Measurements from ENCODE around the gene POLR3A. TPM values are rescaled to one million over a fixed set of nuclear protein-coding genes. Genes with fewer than 3 reads are reported as not detected.
A peak's percentile ranks its signal among the peaks of the same experiment; 100 is the strongest.

POLR3A gene
- total and polyA plus RNA-seq, 10 donors = 2.7 to 18.9 (median 15.0) TPM

GRCh38 chr10:77969114-77969513, 60.2 kb downstream of the POLR3A start:
- WGBS, 5 donors = 57 to 96% (median 90%) methylated on average over 4 of the region's 4 CpGs
- Histone ChIP-seq H3K4me1 (peaks cover 0 to 14% (median 8%) of the 10 kb centered on the region in 6 donors), H3K27me3 (replicated peaks in 1 of 7) (peaks cover 0 to 7% (median 0%) of the 10 kb centered on the region in 7 donors), H3K4me3 (no peak overlapping the region), H3K9me3 (peaks cover 0 to 5% (median 3%) of the 10 kb centered on the region in 8 donors), H3K36me3 (peaks cover 0 to 2% (median 0%) of the 10 kb centered on the region in 6 donors), H3K27ac (no peak overlapping the region)
- intact Hi-C loops (cut with DNase I; ENCODE audit: low total_unique reads) = no loop called here
- no peak for DNase-seq
- no peak for TF ChIP-seq CTCF (IDR thresholded peaks at IDR 0.05 in 8 of 11, conservative IDR thresholded peaks at IDR 0.05 in 3 of 11)

- peaks cover 0 to 9% (median 8%) of the 10 kb centered on the region in 8 donors for H3K9me3 ChIP-seq
- 52 to 64% (median 56%) methylated on average over 6 to 8 of the region's 8 CpGs for WGBS, 5 donors
- intact Hi-C loops (cut with DNase I; ENCODE audit: low total_unique reads) = no loop called here
Measured at GRCh38 chr10:77967611-77968022, 61.7 kb downstream of the POLR3A start.

GRCh38 chr10:77965294-77965693, 64.0 kb downstream of the POLR3A start:
- 60 to 85% (median 84%) methylated on average over 5 of the region's 5 CpGs for WGBS, 5 donors
- DNase-seq = no peak

More at GRCh38 chr10:77967611-77968022, 61.7 kb downstream of the POLR3A start:
- Histone ChIP-seq H3K27ac (no peak overlapping the region), H3K27me3 (replicated peaks in 1 of 7) (peaks cover 0 to 7% (median 0%) of the 10 kb centered on the region in 7 donors), H3K4me3 (no peak overlapping the region), H3K4me1 (peaks cover 0 to 14% (median 8%) of the 10 kb centered on the region in 6 donors), H3K36me3 (peaks cover 0 to 2% (median 0%) of the 10 kb centered on the region in 6 donors)
- TF ChIP-seq POLR2AphosphoS5 (IDR thresholded peaks at IDR 0.05) = no peak
- no peak for TF ChIP-seq CTCF (IDR thresholded peaks at IDR 0.05 in 8 of 11, conservative IDR thresholded peaks at IDR 0.05 in 3 of 11)
- TF ChIP-seq POLR2A (IDR thresholded peaks at IDR 0.05) = no peak
- DNase-seq = peak; percentile 5

GRCh38 chr10:77964811-77965210, 64.5 kb downstream of the POLR3A start:
- Histone ChIP-seq H3K27ac (no peak overlapping the region), H3K27me3 (replicated peaks in 1 of 7) (peaks cover 0 to 7% (median 0%) of the 10 kb centered on the region in 7 donors), H3K4me1 (no peaks in the 10 kb centered on the region), H3K36me3 (no peaks in the 10 kb centered on the region), H3K9me3 (peaks cover 0 to 9% (median 8%) of the 10 kb centered on the region in 8 donors), H3K4me3 (no peak overlapping the region)
- intact Hi-C loops (cut with DNase I; ENCODE audit: low total_unique reads) = no loop called here
- TF ChIP-seq CTCF (IDR thresholded peaks at IDR 0.05 in 8 of 11, conservative IDR thresholded peaks at IDR 0.05 in 3 of 11) = no peak
- no peak for TF ChIP-seq POLR2A (IDR thresholded peaks at IDR 0.05)
- no peak for TF ChIP-seq POLR2AphosphoS5 (IDR thresholded peaks at IDR 0.05)
- DNase-seq = no peak
- WGBS, 5 donors = 75 to 94% (median 78%) methylated on average over 1 of the region's 1 CpG

More at GRCh38 chr10:77965294-77965693, 64.0 kb downstream of the POLR3A start:
- TF ChIP-seq POLR2AphosphoS5 (IDR thresholded peaks at IDR 0.05) (no peak), CTCF (IDR thresholded peaks at IDR 0.05 in 8 of 11, conservative IDR thresholded peaks at IDR 0.05 in 3 of 11) (no peak), POLR2A (IDR thresholded peaks at IDR 0.05) (no peak)
- intact Hi-C loops (cut with DNase I; ENCODE audit: low total_unique reads) = no loop called here
- Histone ChIP-seq H3K27me3 (replicated peaks in 1 of 7) (peaks cover 0 to 7% (median 0%) of the 10 kb centered on the region in 7 donors), H3K27ac (no peak overlapping the region), H3K36me3 (no peaks in the 10 kb centered on the region), H3K4me1 (no peaks in the 10 kb centered on the region), H3K4me3 (no peak overlapping the region), H3K9me3 (peaks cover 0 to 9% (median 8%) of the 10 kb centered on the region in 8 donors)
